Occipital lobe (tissue), 2 donors: ENCODE measurements around the gene KLHDC1. TPM values are rescaled to one million over a fixed set of nuclear protein-coding genes. Genes with fewer than 3 reads are reported as not detected.
"Not testable (repeated sequence)": the region's sequence is repeated elsewhere in the genome, so short reads cannot be mapped to it uniquely, and the experiment has no call there.

ENCODE experiments used
- DNase-seq: peaks from one replicate; lab custom pipeline; 2025; lab: John Stamatoyannopoulos, UW
- total RNA-seq: library from RNA; depleted of rRNA; stranded (reverse); fragments of >200 nt; gene quantifications from one replicate; pipeline ENCODE4 v1.2.3, GENCODE V29; 2014

Gene KLHDC1, protein sequence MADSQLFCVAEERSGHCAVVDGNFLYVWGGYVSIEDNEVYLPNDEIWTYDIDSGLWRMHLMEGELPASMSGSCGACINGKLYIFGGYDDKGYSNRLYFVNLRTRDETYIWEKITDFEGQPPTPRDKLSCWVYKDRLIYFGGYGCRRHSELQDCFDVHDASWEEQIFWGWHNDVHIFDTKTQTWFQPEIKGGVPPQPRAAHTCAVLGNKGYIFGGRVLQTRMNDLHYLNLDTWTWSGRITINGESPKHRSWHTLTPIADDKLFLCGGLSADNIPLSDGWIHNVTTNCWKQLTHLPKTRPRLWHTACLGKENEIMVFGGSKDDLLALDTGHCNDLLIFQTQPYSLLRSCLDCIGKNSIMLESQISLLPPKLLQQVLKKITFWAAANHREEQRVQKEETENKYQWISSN
- 15.9 TPM for total RNA-seq

GRCh38 chr14:49692811-49693734, at the start of gene KLHDC1:
Gene KLHDC1 (plus strand): TSS chr14:49693120. CDS start chr14:49693195, 75 bp downstream.
- peak; percentile 82 for DNase-seq

DNA sequence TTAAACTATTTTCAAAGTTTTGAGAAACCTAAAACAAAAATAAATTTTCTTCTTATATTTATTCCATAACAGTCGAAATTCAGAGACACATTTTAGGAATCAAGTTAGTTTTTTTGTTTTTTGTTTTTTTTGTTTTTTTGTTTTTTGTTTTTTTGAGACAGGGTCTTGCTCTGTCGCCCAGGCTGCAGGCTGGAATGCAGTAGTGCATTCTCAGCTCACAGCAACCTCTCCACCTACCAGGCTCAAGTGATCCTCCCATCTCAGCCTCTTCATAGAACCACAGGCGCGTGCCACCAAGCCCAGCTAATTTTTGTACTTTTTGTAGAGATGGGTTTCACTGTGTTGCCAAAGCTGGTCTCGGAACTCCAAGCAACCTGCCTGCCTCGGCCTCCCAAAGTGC, 39.4 kb upstream of the KLHDC1 start:
- DNase-seq: no peak

DNA sequence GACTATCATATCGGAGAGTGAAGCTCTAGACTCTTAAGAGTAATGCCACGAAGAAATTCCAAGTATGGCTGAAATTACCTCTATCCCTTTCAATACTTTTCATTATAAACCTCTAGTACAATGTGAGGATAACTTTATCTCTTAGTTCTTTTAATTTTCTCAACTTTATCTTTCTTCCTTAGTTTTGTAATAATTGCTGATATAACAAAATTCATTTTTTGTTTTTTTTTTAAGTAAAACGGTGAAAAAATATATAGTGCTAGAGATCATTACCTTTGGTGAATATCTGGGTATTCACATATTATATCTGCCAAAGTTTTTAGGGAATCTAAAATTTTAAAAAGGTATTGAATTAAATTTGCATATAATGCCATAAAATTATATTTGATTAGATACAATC, 38.4 kb upstream of the KLHDC1 start:
- DNase-seq: no peak

DNA sequence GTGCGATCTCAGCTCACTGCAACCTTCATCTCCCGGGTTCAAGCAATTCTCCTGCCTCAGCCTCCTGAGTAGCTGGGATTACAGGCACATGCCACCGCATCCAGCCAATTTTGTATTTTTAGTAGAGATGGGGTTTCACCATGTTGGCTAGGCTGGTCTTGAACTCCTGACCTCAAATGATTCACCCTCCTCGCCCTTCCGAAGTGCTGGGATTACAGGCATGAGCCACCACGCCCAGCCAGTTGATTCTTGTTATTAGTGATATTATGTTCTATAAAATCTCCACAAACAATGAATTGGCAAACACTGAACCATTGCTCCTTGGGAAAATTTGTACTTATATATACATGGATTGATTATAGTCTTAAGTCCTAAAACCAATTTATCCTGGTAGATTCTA, 35.4 kb upstream of the KLHDC1 start:
- DNase-seq: not testable (repeated sequence)

GRCh38 chr14:49659526-49660455, 33.1 kb upstream of the KLHDC1 start:
- no peak for DNase-seq

GRCh38 chr14:49670475-49670874, 22.4 kb upstream of the KLHDC1 start:
- no peak for DNase-seq

DNA sequence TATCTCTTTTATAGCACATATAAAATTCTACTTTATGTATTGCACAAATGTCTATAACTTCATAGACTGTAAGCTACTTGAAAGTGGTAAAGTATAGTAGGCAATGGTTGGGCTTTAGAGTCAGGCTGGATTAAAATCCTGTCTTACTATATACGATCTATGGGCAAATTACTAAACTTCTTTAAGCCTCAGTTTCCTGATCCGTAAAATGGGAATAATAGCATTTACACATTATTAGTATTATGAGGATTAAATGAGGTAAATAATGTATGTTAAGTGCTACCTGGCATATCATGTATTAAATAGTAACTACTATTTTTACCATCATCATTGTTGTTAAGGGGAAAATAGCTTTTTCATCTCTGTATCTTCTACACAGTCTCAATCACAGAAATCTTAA, 19.3 kb upstream of the KLHDC1 start:
- no peak for DNase-seq

DNA sequence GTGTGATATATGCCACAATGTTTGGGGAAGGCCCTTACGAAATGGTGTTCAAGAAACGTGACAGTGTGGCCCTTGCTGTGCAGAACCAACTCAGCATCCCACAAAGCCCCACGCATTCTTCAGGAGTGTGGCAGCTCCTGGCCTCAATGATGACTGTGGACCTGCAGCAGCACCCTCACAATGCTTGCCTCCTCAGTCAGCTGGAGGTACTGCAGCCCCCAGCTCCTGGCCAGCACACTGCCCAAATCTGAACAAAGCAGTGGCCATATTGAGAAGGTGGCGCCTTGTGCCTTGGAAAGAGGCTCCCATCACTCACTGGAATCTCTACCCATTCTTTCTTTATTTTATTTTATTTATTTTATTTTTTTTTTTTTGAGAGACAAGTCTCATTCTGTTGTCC, 15.3 kb upstream of the KLHDC1 start:
- no peak for DNase-seq

DNA sequence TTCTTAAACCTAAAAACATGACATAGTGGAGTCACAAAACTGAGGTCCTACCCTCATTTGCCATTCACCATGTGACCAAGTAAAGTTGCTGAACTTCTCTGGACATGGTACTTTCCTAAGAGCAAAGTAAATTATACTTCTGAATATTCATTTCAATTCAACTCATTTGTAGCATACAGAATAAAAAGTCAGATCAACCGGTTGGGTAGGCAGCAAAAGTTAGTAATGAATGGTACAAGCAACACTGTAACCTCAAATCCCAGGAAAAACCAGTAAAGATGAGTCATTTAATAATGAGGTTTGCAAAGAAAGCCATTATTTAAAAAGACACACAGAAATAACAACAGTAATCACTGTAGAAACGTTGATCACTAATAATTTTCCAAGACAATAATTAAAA, 13.6 kb upstream of the KLHDC1 start:
- no peak for DNase-seq

DNA sequence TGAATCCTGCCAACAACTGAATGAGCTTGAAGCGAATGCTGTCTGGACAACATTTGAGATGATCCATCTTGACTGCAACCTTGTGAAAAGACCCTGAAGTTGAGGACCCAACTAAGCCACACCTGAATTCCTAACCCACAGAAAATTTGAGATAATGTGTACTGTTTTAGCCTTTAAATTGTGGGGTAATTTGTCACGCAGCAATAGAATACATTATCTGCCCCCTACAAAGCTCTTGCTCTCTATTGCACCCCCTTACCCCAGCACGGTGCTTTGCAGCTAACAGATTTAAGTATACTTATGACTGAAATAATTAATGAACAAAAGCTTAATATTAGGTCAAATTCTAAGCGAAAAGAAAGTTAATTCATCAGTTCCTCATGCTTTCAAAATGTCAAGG, 6.5 kb upstream of the KLHDC1 start:
- DNase-seq: no peak

GRCh38 chr14:49687942-49688700, 4.8 kb upstream of the KLHDC1 start, which contains the start of gene POLE2:
Gene POLE2 (minus strand): TSS chr14:49688214. CDS start chr14:49688203, 11 bp downstream.
- peak; percentile 47 for DNase-seq

GRCh38 chr14:49688701-49689030, 4.3 kb upstream of the KLHDC1 start:
- no peak for DNase-seq

DNA sequence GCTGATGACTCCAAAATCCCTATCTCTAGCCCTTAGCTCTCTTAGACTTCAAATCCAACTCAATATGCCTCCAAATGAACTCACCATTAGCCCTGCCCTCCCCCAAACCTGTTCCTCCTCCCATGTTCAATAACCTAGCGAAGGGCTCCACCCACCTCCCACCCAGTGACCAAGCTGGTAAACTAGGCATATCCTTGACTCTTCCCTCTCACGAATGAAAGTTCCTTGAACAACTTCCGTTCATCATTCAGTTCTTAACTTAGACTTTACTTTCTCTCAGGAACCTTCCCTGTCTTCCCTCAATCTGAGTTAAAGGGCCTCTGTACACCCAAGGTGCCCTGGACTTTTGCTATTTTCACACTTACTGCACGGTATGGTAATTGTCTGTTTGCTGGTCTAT, 1.9 kb upstream of the KLHDC1 start:
- no peak for DNase-seq

DNA sequence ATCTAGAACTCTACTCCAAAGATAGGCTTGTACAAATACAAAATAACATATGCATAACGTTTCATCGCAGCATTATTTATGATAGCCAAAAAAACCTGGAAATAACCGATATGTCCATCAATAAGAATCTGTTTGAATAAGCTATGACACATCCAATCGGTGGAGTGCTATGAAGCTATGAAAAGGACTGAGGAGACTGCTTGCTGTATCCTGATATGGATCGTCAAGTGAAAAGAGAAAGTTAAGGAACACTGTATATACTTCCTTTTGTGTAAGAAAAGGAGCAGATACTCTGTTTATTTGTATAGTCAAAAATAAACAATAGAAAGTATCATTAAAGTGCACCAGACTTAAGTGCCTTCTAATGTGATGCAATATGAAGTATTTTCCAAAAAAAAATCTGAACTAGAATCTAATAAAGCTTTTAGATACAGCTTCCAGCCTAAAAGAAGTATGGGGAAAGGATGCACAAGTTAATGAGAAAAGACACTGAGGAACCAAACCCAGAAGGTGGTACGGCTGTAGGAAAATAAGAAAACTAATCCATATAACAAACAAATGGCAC, 645 bp upstream of the KLHDC1 start:
- no peak for DNase-seq

GRCh38 chr14:49693735-49694124, 810 bp downstream of the KLHDC1 start:
- DNase-seq: not testable (repeated sequence)

DNA sequence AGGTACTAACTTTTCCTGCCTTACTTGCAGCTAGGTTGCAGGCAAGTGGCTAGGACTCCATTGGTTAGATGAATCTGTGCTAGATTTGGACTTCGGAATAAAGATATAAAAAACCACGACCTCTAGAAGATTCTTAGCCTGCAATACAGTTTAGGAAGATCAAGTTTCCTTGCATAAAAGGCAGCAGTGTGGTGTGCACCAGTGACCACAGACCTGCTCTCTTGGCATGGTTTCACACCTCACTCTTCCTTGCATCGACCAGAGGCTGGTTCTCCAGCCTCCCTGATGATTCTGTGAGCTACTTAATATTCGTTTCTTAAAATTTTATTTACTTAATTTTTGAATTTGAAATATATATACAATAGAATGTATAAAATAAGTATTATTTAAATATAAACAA, 9.8 kb downstream of the KLHDC1 start:
- no peak for DNase-seq

DNA sequence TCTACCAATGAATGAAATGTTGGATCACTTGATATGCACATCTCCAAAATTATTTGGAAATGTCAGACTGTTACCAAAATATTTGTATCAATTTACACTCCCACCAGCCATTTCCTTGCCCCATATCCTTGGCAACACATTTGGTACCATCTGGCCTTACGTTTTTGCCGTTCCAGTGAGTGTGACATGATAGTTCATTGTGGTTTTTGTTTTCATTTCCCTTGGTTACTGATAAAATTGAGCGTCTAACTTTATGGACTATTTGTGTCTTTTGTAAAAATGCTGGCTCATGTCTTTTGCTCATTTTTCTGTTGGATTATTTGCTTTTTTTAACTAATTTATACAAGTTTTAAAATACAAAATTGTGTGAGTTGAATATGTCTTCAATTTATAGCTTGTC, 11.0 kb downstream of the KLHDC1 start:
- no peak for DNase-seq

DNA sequence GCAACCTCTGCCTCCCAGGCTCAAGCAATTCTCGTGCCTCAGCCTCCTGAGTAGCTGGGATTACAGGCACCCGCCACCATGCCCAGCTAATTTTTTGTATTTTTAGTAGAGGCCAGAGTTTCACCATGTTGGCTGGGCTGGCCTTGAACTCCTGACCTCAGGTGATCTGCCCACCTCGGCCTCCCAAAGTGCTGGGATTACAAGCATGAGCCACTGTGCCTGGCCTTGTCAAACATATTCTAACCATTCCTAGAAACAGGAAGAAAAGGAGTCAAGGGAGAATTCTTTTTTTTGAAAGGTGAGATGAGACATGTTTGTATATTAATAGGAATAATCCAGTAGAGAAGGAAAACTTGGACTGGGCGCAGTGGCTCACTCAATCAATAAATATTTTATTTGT, 11.6 kb downstream of the KLHDC1 start:
- not testable (repeated sequence) for DNase-seq

- not testable (repeated sequence) for DNase-seq
These were observed 18.1 kb downstream of the KLHDC1 start for GRCh38 chr14:49710993-49711392.

DNA sequence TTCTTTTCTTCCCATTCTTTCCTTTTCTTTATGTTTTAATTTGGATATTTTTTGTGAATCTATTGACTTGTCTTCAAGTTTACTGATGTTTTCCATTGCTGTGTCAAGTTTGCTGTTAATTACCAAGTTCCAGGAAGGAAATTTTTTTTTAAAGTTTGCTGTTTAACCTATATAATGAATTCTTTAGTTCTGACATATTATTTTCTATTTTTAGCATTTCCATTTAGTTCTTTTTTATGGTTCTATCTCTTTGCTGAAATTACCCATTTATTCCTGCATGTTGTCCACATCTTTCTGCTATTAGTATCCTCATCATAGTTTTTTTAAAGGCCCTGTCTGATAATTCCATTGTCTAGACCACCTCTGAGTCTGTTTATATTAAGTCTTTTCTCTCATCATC, 27.8 kb downstream of the KLHDC1 start:
- DNase-seq: no peak
